ENCODE data around the gene ZNF750.

The ZNF750 gene

GRCh38 chr17:82840431-82840831 is 609 bp upstream of the ZNF750 start:
- no peak for TF ChIP-seq CTCF (IDR thresholded peaks at IDR 0.05; ENCODE audit: control insufficient read depth, insufficient read depth, low read depth, low read length, missing control alignments)

GRCh38 chr17:82838386-82839063 is 1.3 kb downstream of the ZNF750 start:
- H3K4me3 ChIP-seq (ENCODE audit: control insufficient read depth, low read depth, low read length), result no peak overlapping the region
- DNase-seq (ENCODE audit: low read depth), result no peak
- TF ChIP-seq CTCF (IDR thresholded peaks at IDR 0.05; ENCODE audit: control insufficient read depth, insufficient read depth, low read depth, low read length, missing control alignments), result no peak

More at GRCh38 chr17:82840431-82840831, 609 bp upstream of the ZNF750 start:
- DNase-seq (ENCODE audit: low read depth), result no peak
- no peak overlapping the region for H3K4me3 ChIP-seq (ENCODE audit: control insufficient read depth, low read depth, low read length)

GRCh38 chr17:82837586-82838320 is 2.1 kb downstream of the ZNF750 start:
- TF ChIP-seq CTCF (IDR thresholded peaks at IDR 0.05; ENCODE audit: control insufficient read depth, insufficient read depth, low read depth, low read length, missing control alignments), result no peak
- no peak overlapping the region for H3K4me3 ChIP-seq (ENCODE audit: control insufficient read depth, low read depth, low read length)
- DNase-seq (ENCODE audit: low read depth), result no peak

- no peak for DNase-seq (ENCODE audit: low read depth)
- TF ChIP-seq CTCF (IDR thresholded peaks at IDR 0.05; ENCODE audit: control insufficient read depth, insufficient read depth, low read depth, low read length, missing control alignments), result no peak
- H3K4me3 ChIP-seq (ENCODE audit: control insufficient read depth, low read depth, low read length), result no peak overlapping the region
These were observed 2.9 kb downstream of the ZNF750 start for GRCh38 chr17:82836823-82837357.

- no peak for DNase-seq (ENCODE audit: low read depth)
- no peak for TF ChIP-seq CTCF (IDR thresholded peaks at IDR 0.05; ENCODE audit: control insufficient read depth, insufficient read depth, low read depth, low read length, missing control alignments)
- no peak overlapping the region for H3K4me3 ChIP-seq (ENCODE audit: control insufficient read depth, low read depth, low read length)
These were observed 3.9 kb downstream of the ZNF750 start for GRCh38 chr17:82835766-82836512.

GRCh38 chr17:82835122-82835521 is 4.7 kb downstream of the ZNF750 start:
- no peak for TF ChIP-seq CTCF (IDR thresholded peaks at IDR 0.05; ENCODE audit: control insufficient read depth, insufficient read depth, low read depth, low read length, missing control alignments)
- no peak overlapping the region for H3K4me3 ChIP-seq (ENCODE audit: control insufficient read depth, low read depth, low read length)
- DNase-seq (ENCODE audit: low read depth), result no peak

Measured in AG09309 (cell line).